Vagina (tissue), 2 donors: ENCODE measurements around the gene MSH3. TPM values are rescaled to one million over a fixed set of nuclear protein-coding genes. Genes with fewer than 3 reads are reported as not detected.

ENCODE experiments used
- DNase-seq, 2 donors: peaks; one replicate each; pipeline ENCODE4 v3.0.0-alpha.2; 2017; ENCODE audit errors: extremely low spot score in 2 of 2
- H3K27ac ChIP-seq: fragments of 200-600 bp; sonication (generic); one replicate; pipeline ENCODE4 v1.5.1; 2019
- H3K27me3 ChIP-seq: fragments of 200-600 bp; sonication (generic); one replicate; pipeline ENCODE4 v1.5.1; 2019
- H3K36me3 ChIP-seq, 2 donors: fragments of 200-600 bp; sonication (generic); one replicate each; pipeline ENCODE4 v1.5.1; 2017 to 2019
- H3K4me1 ChIP-seq: fragments of 200-600 bp; sonication (generic); one replicate; pipeline ENCODE4 v1.5.1; 2019
- H3K4me3 ChIP-seq, 2 donors: fragments of 200-600 bp; sonication (generic); 1 replicate in 1 of 2; 2 replicates in 1 of 2; pipeline ENCODE4 v1.5.1; 2016 to 2019
- H3K9me3 ChIP-seq: fragments of 200-600 bp; sonication (generic); one replicate; pipeline ENCODE4 v1.5.1; 2019
- CTCF ChIP-seq, 3 experiments: fragments of 450-650 bp in 2 of 3; fragments of 200-600 bp in 1 of 3; sonication (generic) in 1 of 3; IDR thresholded peaks; one replicate each; pipeline ENCODE4 v1.5.1; 2017 to 2019; ENCODE audit warnings: antibody characterized with exemption in 3 of 3, mild to moderate bottlenecking in 2 of 3, moderate library complexity in 2 of 3
- POLR2A ChIP-seq, 2 donors: fragments of 450-650 bp; IDR thresholded peaks; one replicate each; pipeline ENCODE4 v1.6.1; 2017; ENCODE audit warnings: antibody characterized with exemption in 2 of 2, mild to moderate bottlenecking in 2 of 2, moderate library complexity in 2 of 2
- POLR2AphosphoS5 ChIP-seq, 2 donors: sonication (generic); formaldehyde crosslinking; IDR thresholded peaks; one replicate each; pipeline ENCODE4 v1.9.0; 2017; ENCODE audit warnings: antibody characterized with exemption in 2 of 2, mild to moderate bottlenecking in 2 of 2, low read depth in 1 of 2; ENCODE audit not compliant: insufficient read depth in 1 of 2
- intact Hi-C: fragments of 100-400 bp; cut with DNase I; formaldehyde crosslinking; loops from one replicate; pipeline ENCODE4 v1.15.1; 2023
- total RNA-seq: library from RNA; depleted of rRNA; stranded (reverse); fragments of >200 nt; gene quantifications from one replicate; pipeline ENCODE4 v1.2.3, GENCODE V29; 2016

The MSH3 gene
- total RNA-seq, 1 donor from 2014 or later, result 30.0 TPM

DNA sequence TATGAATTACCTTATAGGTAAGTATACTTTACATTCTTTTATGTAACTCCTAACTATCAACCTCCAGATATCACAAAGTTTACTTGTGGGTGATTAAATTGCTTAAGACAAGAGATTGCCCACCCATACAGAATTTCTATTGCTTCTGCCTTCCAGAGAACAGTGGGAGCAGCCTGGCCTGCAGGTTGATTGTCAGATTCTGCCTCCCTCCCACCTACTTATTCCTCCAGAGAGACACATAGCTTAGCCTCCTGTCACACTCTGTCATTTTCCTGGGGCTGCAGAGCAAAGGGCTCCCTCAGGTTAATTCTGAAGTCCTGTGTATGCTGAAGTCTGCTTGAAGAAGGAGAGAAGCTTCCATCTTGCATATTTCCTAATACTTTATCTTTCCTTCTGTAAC, 48.8 kb downstream of the MSH3 start:
- intact Hi-C loops, result no loop called here
- Histone ChIP-seq H3K27me3 (no peaks in the 10 kb centered on the region), H3K4me3 (no peak overlapping the region), H3K36me3 (peaks cover 0 to 4% of the 10 kb centered on the region in 2 donors), H3K27ac (no peak overlapping the region), H3K4me1 (peaks cover 8% of the 10 kb centered on the region), H3K9me3 (no peaks in the 10 kb centered on the region)
- TF ChIP-seq POLR2A (IDR thresholded peaks at IDR 0.05) (no peak), CTCF (IDR thresholded peaks at IDR 0.05) (no peak), POLR2AphosphoS5 (IDR thresholded peaks at IDR 0.05; ENCODE audit: insufficient read depth in 1 of 2, low read depth in 1 of 2) (no peak)
- no peak for DNase-seq

DNA sequence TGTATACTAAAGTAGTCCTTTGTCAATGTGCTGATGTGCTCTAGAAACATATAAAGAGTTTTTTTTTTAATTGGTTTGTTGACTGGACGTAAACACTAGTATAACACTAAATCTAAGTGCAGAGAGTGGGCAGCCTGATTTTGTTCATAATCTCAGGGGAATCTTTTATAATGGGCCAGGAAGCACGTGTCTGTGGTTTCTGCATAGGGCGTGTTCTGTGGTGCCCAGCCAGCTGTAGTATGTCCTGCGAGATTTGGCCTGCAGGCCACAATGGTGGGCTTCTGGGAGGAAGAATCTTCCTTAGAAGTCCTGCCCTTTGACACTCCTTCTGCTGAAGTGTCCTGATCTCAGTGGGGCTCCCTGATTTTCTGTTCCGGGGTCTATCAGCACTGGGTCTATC, 49.3 kb downstream of the MSH3 start:
- Histone ChIP-seq H3K36me3 (peaks cover 0 to 5% of the 10 kb centered on the region in 2 donors), H3K27ac (no peak overlapping the region), H3K9me3 (no peaks in the 10 kb centered on the region), H3K4me3 (no peak overlapping the region), H3K4me1 (peaks cover 8% of the 10 kb centered on the region), H3K27me3 (no peaks in the 10 kb centered on the region)
- no peak for DNase-seq
- no peak for TF ChIP-seq POLR2AphosphoS5 (IDR thresholded peaks at IDR 0.05; ENCODE audit: insufficient read depth in 1 of 2, low read depth in 1 of 2)
- no peak for TF ChIP-seq POLR2A (IDR thresholded peaks at IDR 0.05)
- TF ChIP-seq CTCF (IDR thresholded peaks at IDR 0.05), result no peak
- intact Hi-C loops, result no loop called here

- intact Hi-C loops, result no loop called here
- no peak overlapping the region for H3K4me3 ChIP-seq
- no peaks in the 10 kb centered on the region for H3K27me3 ChIP-seq
- H3K36me3 ChIP-seq, result peaks cover 0 to 7% of the 10 kb centered on the region in 2 donors
- H3K4me1 ChIP-seq, result peaks cover 8% of the 10 kb centered on the region
- TF ChIP-seq POLR2A (IDR thresholded peaks at IDR 0.05), result no peak
- TF ChIP-seq CTCF (IDR thresholded peaks at IDR 0.05), result no peak
- TF ChIP-seq POLR2AphosphoS5 (IDR thresholded peaks at IDR 0.05; ENCODE audit: insufficient read depth in 1 of 2, low read depth in 1 of 2), result no peak
- no peaks in the 10 kb centered on the region for H3K9me3 ChIP-seq
- no peak for DNase-seq
- no peak overlapping the region for H3K27ac ChIP-seq
These were observed 49.8 kb downstream of the MSH3 start for GRCh38 chr5:80704221-80704620.

DNA sequence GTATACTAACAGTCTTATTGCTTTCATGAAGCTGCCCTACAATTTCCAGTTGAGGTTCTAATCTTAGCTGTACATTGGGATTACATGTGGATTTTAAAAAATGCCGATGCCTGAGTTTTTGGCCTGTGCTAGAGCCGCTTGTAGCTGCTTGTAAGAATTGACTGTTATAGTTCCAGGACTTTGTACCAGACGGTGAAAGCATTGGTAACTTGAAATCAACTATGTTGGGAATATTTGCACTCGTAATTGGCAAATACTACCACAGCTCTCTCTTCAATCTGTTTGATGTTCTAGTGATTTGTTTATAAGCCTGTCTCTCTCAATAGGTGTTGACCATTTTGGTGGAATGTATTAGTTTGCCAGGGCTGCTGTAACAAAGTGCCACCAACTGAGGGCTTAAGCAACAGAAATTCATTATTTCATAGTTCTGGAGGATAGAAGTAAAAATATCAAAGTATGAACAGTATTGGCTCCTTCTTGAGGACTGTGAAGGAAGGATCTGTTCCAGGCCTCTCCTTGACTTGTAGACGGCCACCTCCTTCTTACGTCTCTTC, 50.8 kb downstream of the MSH3 start:
- no peaks in the 10 kb centered on the region for H3K27me3 ChIP-seq
- peaks cover 0 to 7% of the 10 kb centered on the region in 2 donors for H3K36me3 ChIP-seq
- H3K27ac ChIP-seq, result no peak overlapping the region
- no peaks in the 10 kb centered on the region for H3K9me3 ChIP-seq
- no peak overlapping the region for H3K4me3 ChIP-seq
- no peak for DNase-seq
- TF ChIP-seq CTCF (IDR thresholded peaks at IDR 0.05) (no peak), POLR2A (IDR thresholded peaks at IDR 0.05) (no peak), POLR2AphosphoS5 (IDR thresholded peaks at IDR 0.05; ENCODE audit: insufficient read depth in 1 of 2, low read depth in 1 of 2) (no peak)
- intact Hi-C loops, result no loop called here
- peaks cover 8% of the 10 kb centered on the region for H3K4me1 ChIP-seq

DNA sequence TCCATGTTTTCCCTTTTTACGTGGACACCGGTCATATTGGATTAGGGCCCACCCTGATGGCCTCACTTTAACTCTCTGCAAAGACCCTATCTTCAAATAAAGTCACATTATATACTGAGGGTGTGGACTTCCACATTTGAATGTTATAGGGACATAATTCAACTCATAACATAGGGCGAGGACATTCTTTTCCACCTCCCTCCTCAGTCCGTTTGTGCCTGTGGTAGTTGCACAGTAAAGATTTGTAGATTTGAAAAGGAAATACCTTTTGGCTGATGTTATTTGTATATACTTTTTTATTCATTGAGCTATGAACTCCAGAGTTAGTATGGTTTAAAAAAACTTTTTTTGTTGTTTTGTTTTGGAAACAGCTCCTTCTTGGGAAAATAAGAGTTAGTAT, 51.3 kb downstream of the MSH3 start:
- H3K27me3 ChIP-seq, result no peaks in the 10 kb centered on the region
- H3K4me1 ChIP-seq, result peaks cover 8% of the 10 kb centered on the region
- H3K4me3 ChIP-seq, result no peak overlapping the region
- intact Hi-C loops, result no loop called here
- H3K9me3 ChIP-seq, result no peaks in the 10 kb centered on the region
- peaks cover 0 to 7% of the 10 kb centered on the region in 2 donors for H3K36me3 ChIP-seq
- no peak for DNase-seq
- H3K27ac ChIP-seq, result no peak overlapping the region
- TF ChIP-seq CTCF (IDR thresholded peaks at IDR 0.05) (no peak), POLR2AphosphoS5 (IDR thresholded peaks at IDR 0.05; ENCODE audit: insufficient read depth in 1 of 2, low read depth in 1 of 2) (no peak), POLR2A (IDR thresholded peaks at IDR 0.05) (no peak)
